Measurements from ENCODE around the gene SV2A.
A peak's percentile ranks its signal among the peaks of the same experiment; 100 is the strongest.
"Not testable (repeated sequence)": the region's sequence is repeated elsewhere in the genome, so short reads cannot be mapped to it uniquely, and the experiment has no call there.

SV2A gene

DNA sequence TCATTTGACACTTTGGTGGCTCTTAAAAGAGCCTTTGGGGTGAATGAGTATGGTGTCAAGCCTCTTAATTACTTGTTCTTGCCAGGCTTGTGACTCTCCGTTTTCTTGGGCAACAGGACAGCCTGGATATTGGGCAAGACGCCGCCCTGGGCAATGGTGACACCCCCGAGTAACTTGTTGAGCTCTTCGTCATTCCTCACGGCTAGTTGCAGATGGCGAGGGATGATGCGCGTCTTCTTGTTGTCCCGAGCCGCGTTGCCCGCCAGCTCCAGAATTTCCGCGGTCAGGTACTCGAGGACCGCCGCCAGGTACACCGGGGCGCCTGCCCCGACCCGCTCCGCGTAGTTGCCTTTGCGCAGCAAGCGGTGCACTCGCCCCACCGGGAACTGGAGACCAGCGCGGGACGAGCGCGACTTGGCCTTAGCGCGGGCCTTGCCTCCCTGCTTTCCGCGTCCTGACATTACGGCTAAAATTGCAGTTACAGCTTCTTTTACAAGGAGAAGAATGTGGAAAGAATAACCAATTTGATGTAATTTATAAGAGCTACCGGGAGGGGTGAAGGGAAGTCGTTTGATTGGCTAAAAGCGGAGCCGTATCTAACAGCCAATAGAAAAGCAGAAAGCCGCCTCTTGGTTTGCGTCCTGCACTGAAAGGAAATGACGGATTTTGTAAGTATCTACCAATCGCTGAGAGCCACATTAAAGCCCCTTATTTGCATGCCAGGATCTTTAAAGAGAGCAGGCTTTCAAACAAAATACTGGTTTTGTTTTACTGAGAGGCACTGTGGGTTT is 30.0 kb downstream of the SV2A start:
- DNase-seq, result peak; percentile 96 to 98
- TF ChIP-seq GATA1 (IDR thresholded peaks at IDR 0.05; ENCODE audit: low read depth, low read length) (no peak), POLR2A (IDR thresholded peaks at IDR 0.05; ENCODE audit: low read length) (peak; percentile 98)

DNA sequence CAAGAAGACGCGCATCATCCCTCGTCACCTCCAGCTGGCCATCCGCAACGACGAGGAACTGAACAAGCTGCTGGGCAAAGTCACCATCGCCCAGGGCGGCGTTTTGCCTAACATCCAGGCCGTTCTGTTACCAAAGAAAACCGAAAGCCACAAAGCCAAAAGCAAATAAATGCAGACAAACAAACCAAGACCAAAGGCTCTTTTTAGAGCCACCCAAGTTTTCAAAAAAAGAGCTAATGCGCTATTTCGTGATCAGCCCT is 30.5 kb downstream of the SV2A start:
- not testable (repeated sequence) for DNase-seq

DNA sequence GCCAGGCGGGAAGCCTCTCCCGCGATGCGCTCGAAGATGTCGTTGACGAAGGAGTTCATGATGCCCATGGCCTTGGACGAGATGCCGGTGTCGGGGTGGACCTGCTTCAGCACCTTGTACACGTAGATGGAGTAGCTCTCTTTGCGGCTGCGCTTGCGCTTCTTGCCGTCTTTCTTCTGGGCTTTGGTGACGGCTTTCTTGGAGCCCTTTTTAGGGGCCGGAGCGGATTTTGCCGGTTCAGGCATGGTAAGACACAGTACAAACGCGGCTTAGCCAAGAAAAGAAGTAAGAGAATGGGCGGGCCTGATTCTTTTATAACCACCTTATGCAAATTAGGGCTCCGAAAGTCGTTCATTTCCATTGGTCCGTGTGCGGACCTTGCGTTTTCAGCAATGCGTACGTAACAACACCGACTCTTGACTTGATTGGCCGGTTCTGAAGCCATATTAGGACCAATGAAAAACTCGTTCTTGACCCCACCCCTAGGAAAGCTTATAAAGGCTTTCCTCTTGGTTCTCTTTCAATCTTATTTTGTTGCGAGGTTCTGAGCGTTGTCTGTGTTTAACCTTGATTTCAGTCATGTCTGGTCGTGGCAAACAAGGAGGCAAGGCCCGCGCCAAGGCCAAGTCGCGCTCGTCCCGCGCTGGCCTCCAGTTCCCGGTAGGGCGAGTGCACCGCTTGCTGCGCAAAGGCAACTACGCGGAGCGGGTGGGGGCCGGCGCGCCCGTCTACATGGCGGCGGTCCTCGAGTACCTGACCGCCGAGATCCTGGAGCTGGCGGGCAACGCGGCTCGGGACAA is 31.0 kb downstream of the SV2A start:
- DNase-seq, result peak; percentile 98 to 99
- TF ChIP-seq POLR2A (IDR thresholded peaks at IDR 0.05; ENCODE audit: low read length), result peak; percentile 89
- TF ChIP-seq GATA1 (IDR thresholded peaks at IDR 0.05; ENCODE audit: low read depth, low read length), result no peak

DNA sequence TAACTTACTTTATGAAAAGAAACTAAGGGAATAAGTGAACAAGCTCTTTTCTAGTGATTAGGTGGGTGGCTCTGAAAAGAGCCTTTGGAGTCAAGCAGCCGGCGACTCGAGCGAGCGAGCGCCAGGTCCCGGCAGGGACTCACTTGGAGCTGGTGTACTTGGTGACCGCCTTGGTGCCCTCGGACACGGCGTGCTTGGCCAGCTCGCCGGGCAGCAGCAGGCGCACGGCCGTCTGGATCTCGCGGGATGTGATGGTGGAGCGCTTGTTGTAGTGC is 31.6 kb downstream of the SV2A start:
- peak; percentile 85 for TF ChIP-seq POLR2A (IDR thresholded peaks at IDR 0.05; ENCODE audit: low read length)
- DNase-seq, result not testable (repeated sequence)

DNA sequence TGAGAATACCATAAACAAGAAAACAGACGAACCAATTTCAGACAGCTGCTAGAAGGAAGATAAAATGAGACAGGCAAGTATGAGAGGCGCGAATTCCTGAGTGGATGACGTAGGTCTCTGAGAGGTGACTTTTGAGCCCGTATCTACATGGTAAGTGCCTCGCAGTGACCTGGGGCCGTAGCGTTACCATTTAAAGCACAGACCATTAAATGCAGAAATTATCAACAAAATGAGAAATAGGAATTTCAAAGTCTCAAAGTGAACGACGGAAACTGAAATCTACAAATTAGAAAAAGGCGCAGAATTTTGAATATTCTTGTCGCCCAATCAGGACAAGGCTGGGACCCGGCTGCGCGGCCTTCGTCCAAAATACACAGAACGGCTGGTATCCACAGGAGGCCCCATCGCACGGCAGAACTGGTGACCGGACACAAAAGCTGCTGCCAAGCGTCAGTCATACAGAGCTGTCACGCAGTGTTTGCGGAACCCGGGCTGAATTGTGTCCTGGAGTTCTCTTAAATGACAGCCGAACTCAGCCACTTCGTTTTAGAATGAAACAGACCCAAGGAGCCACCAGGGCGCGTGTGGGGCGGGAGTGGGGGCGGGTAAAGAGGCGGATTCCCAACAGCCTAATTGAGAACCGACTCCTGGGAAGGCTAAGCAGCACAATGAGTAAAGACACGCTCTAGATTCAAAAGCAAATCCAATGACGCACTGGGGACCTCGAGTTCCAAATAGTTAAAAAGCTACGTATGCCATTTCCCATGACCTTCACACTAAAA is 32.1 kb downstream of the SV2A start:
- TF ChIP-seq POLR2A (IDR thresholded peaks at IDR 0.05; ENCODE audit: low read length), result peak; percentile 67
- no peak for TF ChIP-seq GATA1 (IDR thresholded peaks at IDR 0.05; ENCODE audit: low read depth, low read length)

DNA sequence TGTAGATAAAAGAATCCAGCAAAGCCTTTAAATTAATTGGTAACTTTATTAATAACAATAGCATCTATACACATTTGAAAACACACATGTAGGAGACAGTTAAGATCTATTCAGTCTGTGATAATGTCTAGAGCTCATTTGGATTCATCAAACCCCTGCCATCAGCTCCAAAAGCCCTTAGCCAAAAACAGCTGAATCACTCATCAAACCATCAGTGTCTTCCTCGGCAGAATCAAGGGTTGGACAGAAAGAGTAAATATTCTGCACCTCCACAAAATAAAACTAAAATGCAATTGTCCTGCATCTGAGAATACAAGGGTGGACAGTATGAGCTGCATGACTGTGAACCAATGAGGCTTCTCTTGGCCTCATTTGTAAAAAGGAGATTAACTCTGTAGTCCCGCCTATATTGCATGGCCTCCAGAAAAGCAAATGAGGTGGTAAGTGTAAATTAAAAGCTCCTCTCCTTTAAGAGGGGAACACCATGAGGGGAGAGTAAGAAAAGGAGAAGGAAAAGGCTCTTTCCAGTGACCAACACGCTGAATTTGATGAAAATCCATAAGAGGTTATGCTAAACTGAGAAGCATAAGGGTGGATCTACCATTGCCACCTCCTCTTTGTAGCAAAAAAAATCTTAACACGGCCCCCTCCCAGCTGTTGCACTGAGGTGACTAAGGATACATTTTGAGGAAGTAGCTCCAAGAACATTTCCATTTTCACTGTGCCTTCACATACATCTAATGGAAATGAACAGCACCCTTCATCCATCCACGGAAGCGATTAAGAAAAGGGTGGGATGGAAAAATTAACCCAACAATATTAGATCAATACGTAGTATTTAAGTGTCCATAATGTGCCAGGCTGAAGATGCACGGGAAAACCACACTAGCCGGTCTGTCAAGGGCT is 33.0 kb downstream of the SV2A start:
- peak; percentile 84 to 90 for DNase-seq
- TF ChIP-seq POLR2A (IDR thresholded peaks at IDR 0.05; ENCODE audit: low read length) (peak; percentile 34), GATA1 (IDR thresholded peaks at IDR 0.05; ENCODE audit: low read depth, low read length) (no peak)

More for the DNA sequence above, 32.1 kb downstream of the SV2A start:
- DNase-seq, result peak; percentile 94 to 95

DNA sequence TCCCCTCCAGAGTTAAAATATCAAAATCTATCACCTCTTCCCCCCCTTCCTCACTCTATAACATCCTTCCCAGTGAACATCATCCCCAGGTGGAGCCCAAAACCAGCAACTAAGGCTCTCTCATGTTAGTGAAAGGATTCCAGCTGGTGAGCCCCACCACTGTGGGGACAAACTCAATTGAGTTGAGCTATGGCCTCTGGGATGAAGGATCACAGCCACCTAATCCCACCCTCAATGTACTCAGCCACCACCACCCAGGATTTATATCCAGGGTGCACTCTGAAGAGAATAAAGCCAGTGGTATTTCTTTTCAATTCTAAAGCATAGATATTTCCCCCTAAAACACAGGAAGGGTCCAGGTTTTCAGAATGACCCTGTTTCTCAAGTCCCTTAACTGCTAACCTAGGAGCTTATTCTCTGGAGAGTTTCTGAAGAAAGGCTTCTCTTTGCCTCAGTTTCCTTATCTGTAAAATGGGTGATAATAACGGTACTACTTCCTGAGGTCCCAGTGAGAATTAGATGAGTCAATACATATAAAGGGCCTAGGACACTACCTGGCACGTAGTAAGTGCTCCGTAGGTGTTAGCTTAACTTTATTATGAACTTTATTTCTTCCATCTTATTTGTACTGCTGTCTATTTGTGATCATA is 33.9 kb downstream of the SV2A start:
- no peak for DNase-seq
- no peak for TF ChIP-seq GATA1 (IDR thresholded peaks at IDR 0.05; ENCODE audit: low read depth, low read length)
- no peak for TF ChIP-seq POLR2A (IDR thresholded peaks at IDR 0.05; ENCODE audit: low read length)

DNA sequence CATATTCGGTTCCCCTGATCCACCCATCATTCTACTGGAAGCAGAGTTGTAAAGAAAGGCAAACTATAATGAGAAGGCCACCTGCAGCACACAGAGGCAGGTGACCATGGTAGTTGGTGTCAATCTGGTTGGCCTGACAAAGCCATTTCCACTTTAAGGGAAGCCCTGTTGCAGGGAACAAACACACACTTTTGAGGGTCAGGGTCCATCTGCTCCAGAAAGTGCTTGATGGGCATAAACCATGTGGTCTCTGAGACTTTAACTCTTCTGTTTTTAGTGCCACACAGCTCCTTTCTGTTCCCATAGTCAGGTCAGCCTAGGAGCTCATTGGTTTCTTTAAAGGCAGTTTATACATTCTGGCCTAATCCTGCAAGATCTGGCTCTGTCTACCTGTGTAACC is 35.8 kb downstream of the SV2A start:
- TF ChIP-seq POLR2A (IDR thresholded peaks at IDR 0.05; ENCODE audit: low read length) (no peak), GATA1 (IDR thresholded peaks at IDR 0.05; ENCODE audit: low read depth, low read length) (no peak)
- DNase-seq, result no peak

DNA sequence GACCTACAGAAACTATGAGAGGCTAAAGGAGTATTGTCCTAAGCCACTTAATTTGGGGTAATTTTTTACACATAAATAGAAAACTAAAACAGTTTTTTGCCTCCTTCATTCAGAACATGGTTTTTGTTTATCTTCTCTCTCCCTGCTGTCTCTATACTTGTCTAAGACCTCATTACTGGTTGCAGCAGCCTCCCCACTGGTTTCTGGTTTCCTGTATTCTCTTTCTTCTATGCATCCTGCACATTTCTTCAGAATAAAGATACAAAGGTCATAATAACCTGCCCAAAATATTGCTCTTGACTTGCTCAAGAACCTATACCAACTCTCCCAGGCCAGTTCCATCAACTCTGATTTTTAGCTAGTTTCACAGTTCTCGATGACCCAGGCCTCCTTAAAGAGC is 38.1 kb downstream of the SV2A start:
- DNase-seq, result no peak
- TF ChIP-seq GATA1 (IDR thresholded peaks at IDR 0.05; ENCODE audit: low read depth, low read length) (no peak), POLR2A (IDR thresholded peaks at IDR 0.05; ENCODE audit: low read length) (no peak)

DNA sequence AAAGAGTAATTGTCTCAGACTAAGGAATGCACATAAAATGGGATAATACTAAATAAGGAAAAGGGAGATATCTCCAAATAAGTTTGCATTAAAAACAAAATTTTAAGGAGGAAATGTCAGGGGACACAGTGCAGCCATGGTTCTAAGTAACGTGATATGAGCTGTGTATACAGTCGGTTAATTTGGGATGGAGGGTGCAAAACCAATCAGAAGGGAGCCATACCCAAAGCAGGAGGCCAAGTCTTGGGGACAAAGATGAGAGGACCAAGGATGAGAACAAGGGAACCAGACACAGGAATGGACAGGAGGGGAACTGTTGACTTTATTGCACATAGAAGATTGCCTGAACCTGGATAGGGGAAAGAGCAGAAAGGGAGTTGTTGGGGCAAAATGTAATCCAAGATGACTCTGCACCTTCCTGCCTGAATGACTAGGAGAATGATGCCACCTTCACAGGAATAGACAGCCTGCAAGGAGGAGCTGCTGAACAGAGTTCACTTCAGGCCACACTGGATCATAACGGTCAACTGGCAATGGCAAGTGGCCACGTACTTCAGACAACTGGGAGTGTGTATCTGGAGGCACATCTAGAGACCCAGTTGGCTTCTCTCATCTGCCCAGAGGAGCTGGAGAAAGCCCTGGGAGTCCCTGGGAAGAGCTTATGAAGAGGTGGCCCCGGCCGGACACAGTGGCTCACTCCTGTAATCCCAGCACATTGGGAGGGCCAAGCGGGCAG is 40.3 kb downstream of the SV2A start:
- peak in 1 of 2 experiments; percentile 54 for DNase-seq
- TF ChIP-seq POLR2A (IDR thresholded peaks at IDR 0.05; ENCODE audit: low read length) (no peak), GATA1 (IDR thresholded peaks at IDR 0.05; ENCODE audit: low read depth, low read length) (no peak)

DNA sequence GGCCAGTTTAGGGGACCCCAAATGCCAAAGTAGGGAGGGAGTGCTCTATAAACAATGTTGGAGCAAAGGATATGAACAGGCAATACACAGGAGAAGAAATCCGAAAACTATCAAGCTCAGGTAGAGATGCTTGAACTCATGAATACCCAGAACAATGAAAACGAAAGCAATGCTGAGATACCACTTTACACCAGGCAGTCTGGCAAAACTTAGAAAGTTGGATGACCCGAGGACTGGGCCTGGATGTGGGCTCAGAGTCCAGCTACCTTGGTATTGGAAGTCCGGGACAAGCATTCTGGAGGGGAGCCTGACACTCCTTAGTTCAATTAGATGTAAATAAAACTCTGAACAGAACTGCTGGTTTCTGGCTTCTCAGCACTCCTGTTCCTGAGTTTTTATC is 44.6 kb downstream of the SV2A start:
- not testable (repeated sequence) for DNase-seq

DNA sequence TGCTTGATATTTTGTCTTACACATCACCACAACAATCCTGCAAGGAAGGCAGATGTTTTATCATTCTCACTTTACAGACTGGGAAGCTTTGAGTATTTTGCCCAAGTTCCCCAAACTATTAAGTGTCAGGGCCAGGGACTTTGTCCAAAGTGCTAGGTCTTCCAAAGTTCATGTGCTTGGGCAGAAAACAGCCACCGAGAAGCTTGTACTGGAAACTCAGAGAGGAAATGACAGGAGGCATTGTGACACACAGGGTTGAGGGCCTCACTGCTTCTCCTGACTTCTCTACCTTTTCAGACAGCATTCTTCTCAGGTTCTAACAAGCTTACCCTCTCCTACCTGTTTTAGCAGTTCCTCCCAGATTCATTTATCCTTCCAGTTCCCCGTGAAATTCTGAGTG is 50.8 kb downstream of the SV2A start:
- not testable (repeated sequence) for DNase-seq

DNA sequence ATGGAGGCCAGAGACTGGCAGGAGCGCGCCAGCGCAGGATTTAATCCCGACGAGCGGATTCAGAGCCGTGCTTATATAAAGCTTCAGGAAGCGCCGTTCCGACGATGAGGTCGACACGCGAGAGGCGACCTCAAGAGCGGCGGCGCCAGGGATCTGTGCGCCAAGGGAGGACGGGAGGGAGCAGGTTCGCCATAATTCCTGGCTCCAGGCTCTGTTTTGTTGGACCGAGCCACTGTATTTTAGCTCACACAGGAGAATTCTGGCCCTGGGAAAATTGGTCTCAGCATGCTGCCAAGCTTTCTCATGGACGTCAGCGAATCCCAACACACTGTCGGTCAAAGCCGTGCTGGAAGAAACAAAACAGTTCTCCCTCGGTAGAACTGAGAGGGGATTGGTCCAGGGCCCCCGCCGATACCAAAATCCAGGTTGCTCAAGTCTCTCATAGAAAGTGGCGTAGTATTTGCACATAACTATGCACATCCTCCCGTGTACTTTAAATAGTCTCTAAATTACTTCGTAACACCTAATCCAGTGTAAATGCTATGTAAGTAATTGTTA is 56.1 kb downstream of the SV2A start:
- not testable (repeated sequence) for DNase-seq

DNA sequence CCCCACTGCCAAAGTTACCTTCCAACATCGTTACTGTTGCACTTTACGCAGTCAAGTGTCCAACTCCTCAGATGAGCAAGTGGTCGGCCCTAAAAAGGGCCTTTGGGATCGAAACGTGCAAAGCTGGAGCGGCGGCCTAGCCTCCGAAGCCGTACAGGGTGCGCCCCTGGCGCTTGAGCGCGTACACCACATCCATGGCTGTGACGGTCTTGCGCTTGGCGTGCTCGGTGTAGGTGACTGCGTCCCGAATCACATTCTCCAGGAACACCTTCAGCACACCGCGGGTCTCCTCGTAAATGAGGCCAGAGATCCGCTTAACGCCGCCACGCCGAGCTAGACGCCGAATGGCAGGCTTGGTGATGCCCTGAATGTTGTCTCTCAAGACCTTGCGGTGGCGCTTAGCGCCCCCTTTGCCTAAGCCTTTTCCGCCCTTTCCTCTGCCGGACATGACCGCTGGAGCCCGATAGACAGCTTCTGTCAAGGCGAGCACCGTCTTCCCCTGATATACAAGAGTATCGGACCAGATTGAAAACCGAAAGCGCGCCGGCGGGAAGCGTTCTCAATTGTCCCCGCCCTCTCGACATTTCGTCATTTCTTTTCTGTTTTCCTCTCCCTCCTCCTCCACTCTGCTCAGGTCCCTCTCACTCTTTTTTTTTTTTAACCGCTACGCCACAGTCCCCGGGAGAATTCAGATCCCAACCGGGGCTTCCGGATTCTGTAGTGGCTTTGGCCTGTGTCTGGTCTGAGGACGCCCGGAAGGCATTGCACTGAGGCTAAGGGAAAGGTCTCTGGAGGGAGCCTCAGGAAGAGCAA is 56.8 kb downstream of the SV2A start:
- not testable (repeated sequence) for DNase-seq

DNA sequence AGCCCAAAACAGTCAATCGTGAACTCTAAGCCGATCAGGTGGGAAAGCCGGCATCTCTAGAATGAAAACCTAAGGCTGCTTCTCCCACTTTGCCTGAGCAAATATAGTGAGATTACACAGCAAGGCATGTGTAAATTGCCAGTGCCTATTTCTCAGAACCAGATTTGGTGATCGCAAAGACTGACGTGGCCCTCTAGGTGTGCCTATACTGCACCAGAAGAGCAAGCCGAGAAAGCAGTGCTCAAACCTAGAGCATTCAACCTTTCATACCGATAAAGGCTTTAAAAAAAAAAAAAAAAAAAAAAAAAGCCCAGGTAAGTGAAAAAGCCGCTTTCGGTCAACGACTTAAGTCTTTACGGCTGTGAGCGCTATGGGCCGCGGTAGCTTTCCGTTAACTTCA is 57.4 kb downstream of the SV2A start:
- DNase-seq, result not testable (repeated sequence)

Measured in erythroblast (primary cell).